ENCODE data around the gene SYP. TPM values are rescaled to one million over a fixed set of nuclear protein-coding genes. Genes with fewer than 3 reads are reported as not detected.
A peak's percentile ranks its signal among the peaks of the same experiment; 100 is the strongest.
"Not testable (repeated sequence)": the region's sequence is repeated elsewhere in the genome, so short reads cannot be mapped to it uniquely, and the experiment has no call there.

SYP gene
- polyA plus RNA-seq, 6 donors from 2014 or later, result 0.15 to 1.3 (median 0.47) TPM; not detected in 1

DNA sequence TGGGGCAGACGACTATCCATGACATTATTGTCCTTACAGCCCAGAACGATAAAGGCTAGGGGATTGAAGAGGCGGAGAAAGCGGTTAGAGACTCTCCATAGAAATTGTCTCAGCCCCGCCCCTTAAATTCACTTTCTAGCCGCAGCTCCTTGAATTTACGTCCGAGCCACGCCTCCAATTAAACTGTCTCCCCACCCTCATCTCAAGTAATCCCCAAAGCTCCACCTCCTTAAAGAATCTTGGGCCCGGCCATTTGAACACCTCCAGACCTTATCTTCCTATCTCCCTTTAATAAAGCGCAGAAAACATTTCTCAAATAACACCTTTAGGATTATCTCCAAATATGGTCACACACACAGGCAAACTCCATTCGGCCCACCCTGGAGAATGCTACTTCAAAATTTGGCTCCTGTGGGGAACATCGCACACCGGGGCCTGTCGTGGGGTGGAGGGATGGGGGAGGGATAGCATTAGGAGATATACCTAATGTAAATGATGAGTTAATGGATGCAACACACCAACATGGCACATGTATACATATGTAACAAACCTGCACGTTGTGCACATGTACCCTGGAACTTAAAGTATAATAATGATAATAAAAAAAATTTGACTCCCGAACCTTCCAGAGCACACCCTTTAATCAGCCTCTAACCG is 44.6 kb downstream of the SYP start:
- ATAC-seq (ENCODE audit: low read depth in 2 of 2) (no peak), DNase-seq (no peak)
- H3K9me3 Mint-ChIP-seq, result peaks cover 0 to 8% (median 0%) of the 10 kb centered on the region in 7 donors
- H3K36me3 Mint-ChIP-seq, result peaks cover 4 to 7% of the 10 kb centered on the region in 2 donors
- H3K27ac Mint-ChIP-seq, result peak overlapping the region in 5 of 6 donors; percentile 17 to 98 (median 96)
- H3K4me3 Mint-ChIP-seq, result peak overlapping the region; percentile 92 to 99 (median 94)
- peaks cover 13 to 21% (median 15%) of the 10 kb centered on the region in 3 donors for H3K4me1 Mint-ChIP-seq
- H3K27me3 Mint-ChIP-seq, result no peaks in the 10 kb centered on the region

DNA sequence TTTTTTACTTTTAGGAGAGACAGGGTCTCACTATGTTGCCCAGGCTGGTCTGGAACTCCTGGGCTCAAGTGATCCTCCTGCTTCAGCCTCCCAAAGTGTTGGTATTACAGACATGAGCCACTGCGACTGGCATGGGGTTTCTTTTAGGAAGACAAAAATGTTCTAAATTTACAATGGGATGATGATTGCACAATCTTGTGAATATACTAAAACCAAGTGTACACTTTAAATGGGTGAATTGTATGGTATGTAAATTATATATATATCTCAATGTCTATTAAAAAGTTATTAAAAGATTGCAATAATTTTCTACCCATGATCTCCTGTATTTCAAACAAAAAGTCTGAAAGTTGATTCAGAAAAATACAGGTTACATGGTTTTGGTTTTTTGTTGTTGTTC is 46.5 kb downstream of the SYP start:
- Mint-ChIP-seq H3K36me3 (peaks cover 4 to 7% of the 10 kb centered on the region in 2 donors), H3K27ac (no peak overlapping the region), H3K27me3 (no peaks in the 10 kb centered on the region), H3K4me1 (peaks cover 13 to 21% (median 15%) of the 10 kb centered on the region in 3 donors), H3K4me3 (peak overlapping the region in 1 of 8 donors; percentile 66), H3K9me3 (peaks cover 0 to 8% (median 0%) of the 10 kb centered on the region in 7 donors)
- ATAC-seq (ENCODE audit: low read depth in 2 of 2) (no peak), DNase-seq (no peak)

DNA sequence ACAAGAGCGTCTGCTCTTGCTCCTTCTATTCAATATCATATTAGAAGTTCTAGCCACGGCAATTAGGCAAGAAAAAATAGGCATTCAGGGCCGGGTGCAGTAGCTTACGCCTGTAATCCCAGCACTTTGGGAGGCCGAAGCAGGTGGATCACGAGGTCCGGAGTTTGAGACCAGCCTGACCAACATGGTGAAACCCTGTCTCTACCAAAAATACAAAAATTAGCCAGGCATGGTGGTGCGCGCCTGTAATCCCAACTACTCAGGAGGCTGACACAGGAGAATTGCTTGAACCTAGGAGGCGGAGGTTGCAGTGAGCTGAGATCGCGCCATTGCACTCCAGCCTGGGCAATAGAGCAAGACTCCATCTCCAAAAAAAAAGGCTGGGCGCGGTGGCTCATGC is 50.7 kb downstream of the SYP start:
- not testable (repeated sequence) for DNase-seq; H3K27me3 Mint-ChIP-seq; ATAC-seq (ENCODE audit: low read depth in 2 of 2); H3K36me3 Mint-ChIP-seq; H3K4me1 Mint-ChIP-seq; H3K9me3 Mint-ChIP-seq; H3K27ac Mint-ChIP-seq; H3K4me3 Mint-ChIP-seq

DNA sequence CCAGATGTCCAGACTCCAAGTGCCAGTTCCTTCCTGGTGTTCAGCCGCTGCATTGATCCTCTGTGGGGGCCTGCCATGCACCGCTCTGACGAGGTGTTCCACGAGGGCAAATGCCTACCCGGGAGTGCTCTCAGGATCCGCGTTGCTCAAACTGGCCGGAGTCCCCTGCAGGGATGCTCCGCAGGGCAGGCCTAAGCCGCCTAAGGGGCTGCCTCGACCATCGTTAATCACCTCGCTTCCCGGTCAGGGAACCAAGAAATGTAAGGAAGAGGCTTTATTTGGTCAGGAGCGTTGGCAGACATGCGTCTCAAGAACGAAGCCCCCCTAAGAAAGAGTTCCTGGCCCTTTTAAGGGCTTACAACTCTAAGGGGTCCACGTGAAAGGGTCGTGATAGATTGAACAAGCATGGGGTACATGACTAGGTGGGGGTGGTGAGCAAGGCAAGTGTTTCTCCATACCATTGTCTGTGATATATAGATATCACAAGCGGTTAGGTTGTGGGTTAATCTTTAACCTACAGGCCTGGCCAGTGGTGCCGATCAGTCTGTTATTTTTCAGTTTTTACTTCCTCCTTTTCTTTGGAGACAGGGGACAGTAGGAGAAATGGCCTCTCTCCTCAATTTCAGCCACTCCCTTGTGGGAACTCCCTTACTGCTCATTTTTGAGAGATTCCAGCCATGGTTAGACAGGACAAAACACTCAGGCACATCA is 51.4 kb downstream of the SYP start:
- H3K4me3 Mint-ChIP-seq; H3K36me3 Mint-ChIP-seq; ATAC-seq (ENCODE audit: low read depth in 2 of 2); H3K27me3 Mint-ChIP-seq; DNase-seq; H3K4me1 Mint-ChIP-seq; H3K9me3 Mint-ChIP-seq: not testable (repeated sequence)
- H3K27ac Mint-ChIP-seq, result peak overlapping the region in 1 of 6 donors; percentile 69

DNA sequence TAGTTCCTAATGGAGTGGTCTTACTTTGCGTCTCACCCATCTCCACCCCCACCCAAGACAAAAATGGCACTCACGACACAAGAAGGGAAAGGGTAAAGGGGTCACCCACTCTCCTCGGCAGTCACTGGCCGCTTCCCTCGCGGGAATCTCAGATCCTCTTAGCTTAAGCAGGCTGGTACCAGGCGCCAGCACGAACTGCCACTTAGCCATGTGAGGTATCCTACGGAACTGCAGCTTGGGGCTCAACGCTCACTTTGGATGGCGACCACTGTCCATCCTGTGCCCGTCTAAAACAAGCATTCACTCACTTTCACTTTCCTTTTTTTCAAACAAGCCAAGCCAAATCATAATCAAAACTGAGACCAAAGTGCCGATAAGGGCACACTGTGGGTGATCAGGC is 52.1 kb downstream of the SYP start:
- peak overlapping the region in 2 of 6 donors; percentile 36 to 42 for H3K27ac Mint-ChIP-seq
- H3K4me1 Mint-ChIP-seq, result no peaks in the 10 kb centered on the region
- peaks cover 0 to 5% (median 1%) of the 10 kb centered on the region in 7 donors for H3K9me3 Mint-ChIP-seq
- ATAC-seq (ENCODE audit: low read depth in 2 of 2) (no peak), DNase-seq (no peak)
- H3K27me3 Mint-ChIP-seq, result no peaks in the 10 kb centered on the region
- peaks cover 4 to 7% of the 10 kb centered on the region in 2 donors for H3K36me3 Mint-ChIP-seq
- no peak overlapping the region for H3K4me3 Mint-ChIP-seq

DNA sequence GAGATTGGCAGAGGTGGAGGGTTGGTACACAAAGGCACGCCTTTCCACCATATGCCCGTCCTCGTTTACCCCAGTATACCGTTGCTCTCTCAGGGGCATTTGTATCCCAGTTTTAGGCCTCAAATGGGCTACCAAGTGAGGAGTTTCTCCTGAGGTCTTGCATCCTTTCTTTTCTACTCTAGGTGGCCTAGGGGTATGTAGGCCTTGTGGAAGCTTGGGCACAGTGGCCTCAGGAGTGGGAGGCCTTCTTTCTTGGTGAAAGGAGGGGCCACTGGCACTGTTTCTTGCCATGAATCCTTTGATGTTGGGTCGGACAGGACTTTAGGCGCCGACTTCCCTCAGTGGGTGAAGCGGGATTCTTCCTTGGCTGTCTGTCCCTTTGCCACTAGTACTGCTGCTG is 52.7 kb downstream of the SYP start:
- Mint-ChIP-seq H3K4me3 (no peak overlapping the region), H3K27ac (no peak overlapping the region), H3K27me3 (no peaks in the 10 kb centered on the region), H3K9me3 (peaks cover 0 to 8% (median 1%) of the 10 kb centered on the region in 7 donors), H3K36me3 (peaks cover 4 to 7% of the 10 kb centered on the region in 2 donors), H3K4me1 (no peaks in the 10 kb centered on the region)
- ATAC-seq (ENCODE audit: low read depth in 2 of 2) (no peak), DNase-seq (no peak)

DNA sequence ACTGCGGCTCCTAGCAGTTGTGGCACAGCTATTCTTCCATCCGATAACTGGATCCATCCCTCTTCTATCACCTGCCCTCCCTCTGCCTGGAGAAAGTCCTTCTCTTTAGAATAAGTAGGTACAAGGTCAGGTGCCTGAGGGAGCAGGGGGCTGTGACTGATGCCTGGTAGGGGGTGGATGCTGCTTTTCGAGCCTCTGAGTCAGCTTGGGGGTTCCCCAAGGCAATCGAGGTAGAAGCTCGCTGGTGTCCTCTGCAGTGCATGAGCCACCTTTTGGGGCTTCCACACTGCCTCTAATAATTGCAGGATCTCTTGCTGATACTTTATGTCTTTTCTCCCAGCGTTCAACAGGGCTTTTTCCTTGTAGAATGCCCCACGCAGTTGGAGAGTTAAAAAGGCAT is 56.8 kb downstream of the SYP start:
- H3K27ac Mint-ChIP-seq; H3K27me3 Mint-ChIP-seq; DNase-seq; ATAC-seq (ENCODE audit: low read depth in 2 of 2); H3K4me1 Mint-ChIP-seq; H3K4me3 Mint-ChIP-seq: not testable (repeated sequence)
- Mint-ChIP-seq H3K36me3 (peaks cover 0 to 13% of the 10 kb centered on the region in 2 donors), H3K9me3 (peaks cover 2 to 34% (median 24%) of the 10 kb centered on the region in 7 donors)

DNA sequence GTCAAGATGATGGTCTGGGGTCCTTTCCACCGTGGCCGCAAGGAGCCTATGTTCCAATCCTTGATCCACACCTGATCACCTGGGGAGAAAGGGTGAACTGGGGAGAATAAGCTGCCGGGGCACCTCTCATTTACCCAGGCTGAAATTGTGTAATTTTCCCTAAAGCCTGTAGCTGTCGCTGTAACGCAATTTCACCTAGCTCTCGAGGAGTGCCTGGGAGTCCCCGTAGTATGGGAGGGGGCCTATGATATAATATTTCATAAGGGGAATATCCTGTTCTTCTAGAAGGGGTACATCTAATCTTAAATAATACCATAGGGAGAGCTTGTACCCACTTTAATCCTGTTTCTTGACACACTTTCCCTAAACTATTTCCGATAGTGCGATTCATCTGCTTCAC is 57.7 kb downstream of the SYP start:
- not testable (repeated sequence) for H3K27ac Mint-ChIP-seq; DNase-seq; H3K27me3 Mint-ChIP-seq; ATAC-seq (ENCODE audit: low read depth in 2 of 2); H3K4me3 Mint-ChIP-seq; H3K4me1 Mint-ChIP-seq
- peaks cover 2 to 34% (median 24%) of the 10 kb centered on the region in 7 donors for H3K9me3 Mint-ChIP-seq
- peaks cover 0 to 13% of the 10 kb centered on the region in 2 donors for H3K36me3 Mint-ChIP-seq

DNA sequence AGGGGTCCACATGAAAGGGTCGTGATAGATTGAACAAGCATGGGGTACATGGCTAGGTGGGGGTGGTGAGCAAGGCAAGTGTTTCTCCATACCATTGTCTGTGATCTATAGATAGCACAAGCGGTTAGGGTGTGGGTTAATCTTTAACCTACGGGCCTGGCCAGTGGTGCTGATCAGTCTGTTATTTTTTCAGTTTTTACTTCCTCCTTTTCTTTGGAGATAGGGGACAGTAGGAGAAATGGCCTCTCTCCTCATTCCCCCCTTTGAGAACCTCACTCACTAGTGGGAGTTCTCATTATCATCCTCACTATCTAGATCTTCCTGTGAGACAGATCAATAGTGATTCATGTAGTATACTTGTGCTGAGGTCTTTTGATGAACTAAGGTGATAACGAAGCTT is 60.3 kb downstream of the SYP start:
- Mint-ChIP-seq H3K27ac (no peak overlapping the region), H3K4me3 (peak overlapping the region in 1 of 8 donors; percentile 1), H3K9me3 (peaks cover 2 to 34% (median 29%) of the 10 kb centered on the region in 7 donors), H3K36me3 (peaks cover 5 to 13% of the 10 kb centered on the region in 2 donors), H3K27me3 (no peaks in the 10 kb centered on the region), H3K4me1 (no peaks in the 10 kb centered on the region)
- DNase-seq, result no peak
- no peak for ATAC-seq (ENCODE audit: low read depth in 2 of 2)

Other genes with a start within 250 kb of the SYP start
- gene OTUD5, start 242.6 kb downstream of the SYP start, polyA plus RNA-seq (ENCODE audit: low read depth in 6 of 6), result 10 to 100 TPM; 27.6 to 53.2 (median 39.1) TPM
- gene KCND1, start 228.3 kb downstream of the SYP start, polyA plus RNA-seq (ENCODE audit: low read depth in 6 of 6), result 1 to 10 TPM in 1 of 6 donors, under 1 TPM in 2, not detected in 3; 0.12 to 2.0 (median 0.18) TPM
- gene GRIPAP1, start 197.9 kb downstream of the SYP start, polyA plus RNA-seq (ENCODE audit: low read depth in 6 of 6), result 10 to 100 TPM in 5 of 6 donors, 1 to 10 TPM in 1; 9.3 to 26.8 (median 13.6) TPM
- gene TFE3, start 156.8 kb downstream of the SYP start, polyA plus RNA-seq (ENCODE audit: low read depth in 6 of 6), result 10 to 100 TPM in 1 of 6 donors, 1 to 10 TPM in 5; 4.5 to 11.4 (median 6.1) TPM
- 1 to 10 TPM in 1 of 6 donors, under 1 TPM in 4, not detected in 1; 0.62 to 1.7 (median 0.79) TPM for gene CCDC120, start 141.2 kb downstream of the SYP start, polyA plus RNA-seq (ENCODE audit: low read depth in 6 of 6)
- gene PRAF2, start 126.2 kb downstream of the SYP start, polyA plus RNA-seq (ENCODE audit: low read depth in 6 of 6), result 10 to 100 TPM; 25.5 to 49.0 (median 38.8) TPM
- 10 to 100 TPM; 50.0 to 84.9 (median 57.4) TPM for gene WDR45, start 120.3 kb downstream of the SYP start, polyA plus RNA-seq (ENCODE audit: low read depth in 6 of 6)
- 10 to 100 TPM; 17.9 to 33.9 (median 22.0) TPM for gene GPKOW, start 76.5 kb downstream of the SYP start, polyA plus RNA-seq (ENCODE audit: low read depth in 6 of 6)
- under 1 TPM in 5 of 6 donors, not detected in 1; 0.18 to 0.96 (median 0.35) TPM for gene MAGIX, start 37.4 kb downstream of the SYP start, polyA plus RNA-seq (ENCODE audit: low read depth in 6 of 6)
- 100 to 1,000 TPM; 110 to 208 (median 153) TPM for gene PLP2, start 28.3 kb downstream of the SYP start, polyA plus RNA-seq (ENCODE audit: low read depth in 6 of 6)
- 1 to 10 TPM in 5 of 6 donors, not detected in 1; 3.6 to 8.6 (median 5.4) TPM for gene PRICKLE3, start 13.8 kb downstream of the SYP start, polyA plus RNA-seq (ENCODE audit: low read depth in 6 of 6)
- under 1 TPM; 0.08 to 0.25 (median 0.14) TPM for gene CACNA1F, start 33.1 kb upstream of the SYP start, polyA plus RNA-seq (ENCODE audit: low read depth in 6 of 6)
- 10 to 100 TPM; 19.5 to 37.1 (median 22.3) TPM for gene CCDC22, start 35.3 kb upstream of the SYP start, polyA plus RNA-seq (ENCODE audit: low read depth in 6 of 6)
- gene FOXP3, start 64.5 kb upstream of the SYP start, polyA plus RNA-seq (ENCODE audit: low read depth in 6 of 6), result under 1 TPM in 4 of 6 donors, not detected in 2; 0.15 to 0.32 (median 0.22) TPM
- 10 to 100 TPM in 1 of 6 donors, 1 to 10 TPM in 5; 1.3 to 10.5 (median 2.4) TPM for gene PPP1R3F, start 69.6 kb upstream of the SYP start, polyA plus RNA-seq (ENCODE audit: low read depth in 6 of 6)
- gene GAGE10, start 103.5 kb upstream of the SYP start, polyA plus RNA-seq (ENCODE audit: low read depth in 6 of 6), result not detected
- gene GAGE12J, start 121.8 kb upstream of the SYP start, polyA plus RNA-seq (ENCODE audit: low read depth in 6 of 6), result not detected
- not detected for gene GAGE13, start 131.4 kb upstream of the SYP start, polyA plus RNA-seq (ENCODE audit: low read depth in 6 of 6)